ENCODE results near the gene FUOM.

GRCh38 chr10:133325440-133326222 lies 32.2 kb downstream of the FUOM start:
- TF ChIP-seq CTCF (IDR thresholded peaks at IDR 0.05) (no peak), POLR2AphosphoS5 (IDR thresholded peaks at IDR 0.05) (no peak), POLR2A (IDR thresholded peaks at IDR 0.05) (no peak)
